NB4 (cell line): ENCODE results near the gene GID8.

Source experiments
- DNase-seq: peaks from one replicate; pipeline ENCODE4 v3.0.0; 2010; ENCODE audit warnings: low read depth
- H3K4me3 ChIP-seq: one replicate; pipeline ENCODE4 v1.5.1; 2011; ENCODE audit warnings: mild to moderate bottlenecking, low read depth, low read length, moderate library complexity
- MYC ChIP-seq: IDR thresholded peaks from 2 replicates; pipeline ENCODE4 v1.6.1; 2011; ENCODE audit warnings: low read depth, low read length
- POLR2A ChIP-seq: IDR thresholded peaks from 2 replicates; pipeline ENCODE4 v1.6.1; 2011; ENCODE audit warnings: mild to moderate bottlenecking; ENCODE audit not compliant: insufficient read length; ENCODE audit errors: extremely low read depth
- TF ChIP-seq, protein P1 (sequence below): IDR thresholded peaks from one replicate; pipeline ENCODE4 v1.5.1; 2012; ENCODE audit warnings: low read depth, low read length
- TF ChIP-seq, protein P2 (sequence below): IDR thresholded peaks from 2 replicates; pipeline ENCODE4 v1.6.1; 2011; ENCODE audit warnings: low read depth, low read length

The GID8 gene

DNA sequence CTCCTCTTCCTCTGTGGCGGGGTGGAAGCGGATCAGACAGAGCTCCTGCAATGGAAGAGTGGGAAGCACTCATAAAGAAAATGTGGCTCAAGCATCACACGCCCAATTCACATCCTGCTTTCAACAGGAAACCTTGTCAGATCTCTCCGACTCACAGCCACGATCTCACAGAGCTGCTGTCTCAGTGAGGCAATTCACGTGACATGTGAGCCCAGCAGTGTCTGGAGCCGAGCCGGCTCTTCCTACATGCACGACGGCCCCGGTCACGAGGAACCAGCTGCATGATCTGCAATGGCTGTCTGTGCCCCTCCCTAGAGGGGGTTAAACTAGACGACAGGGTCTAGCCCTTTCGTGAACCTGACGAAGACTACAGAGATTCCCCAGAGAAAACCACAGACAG, 46.8 kb upstream of the GID8 start:
- TF ChIP-seq, protein P1, sequence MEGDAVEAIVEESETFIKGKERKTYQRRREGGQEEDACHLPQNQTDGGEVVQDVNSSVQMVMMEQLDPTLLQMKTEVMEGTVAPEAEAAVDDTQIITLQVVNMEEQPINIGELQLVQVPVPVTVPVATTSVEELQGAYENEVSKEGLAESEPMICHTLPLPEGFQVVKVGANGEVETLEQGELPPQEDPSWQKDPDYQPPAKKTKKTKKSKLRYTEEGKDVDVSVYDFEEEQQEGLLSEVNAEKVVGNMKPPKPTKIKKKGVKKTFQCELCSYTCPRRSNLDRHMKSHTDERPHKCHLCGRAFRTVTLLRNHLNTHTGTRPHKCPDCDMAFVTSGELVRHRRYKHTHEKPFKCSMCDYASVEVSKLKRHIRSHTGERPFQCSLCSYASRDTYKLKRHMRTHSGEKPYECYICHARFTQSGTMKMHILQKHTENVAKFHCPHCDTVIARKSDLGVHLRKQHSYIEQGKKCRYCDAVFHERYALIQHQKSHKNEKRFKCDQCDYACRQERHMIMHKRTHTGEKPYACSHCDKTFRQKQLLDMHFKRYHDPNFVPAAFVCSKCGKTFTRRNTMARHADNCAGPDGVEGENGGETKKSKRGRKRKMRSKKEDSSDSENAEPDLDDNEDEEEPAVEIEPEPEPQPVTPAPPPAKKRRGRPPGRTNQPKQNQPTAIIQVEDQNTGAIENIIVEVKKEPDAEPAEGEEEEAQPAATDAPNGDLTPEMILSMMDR, result no peak
- no peak for TF ChIP-seq POLR2A
- DNase-seq, result no peak
- H3K4me3 ChIP-seq, result no peak overlapping the region

DNA sequence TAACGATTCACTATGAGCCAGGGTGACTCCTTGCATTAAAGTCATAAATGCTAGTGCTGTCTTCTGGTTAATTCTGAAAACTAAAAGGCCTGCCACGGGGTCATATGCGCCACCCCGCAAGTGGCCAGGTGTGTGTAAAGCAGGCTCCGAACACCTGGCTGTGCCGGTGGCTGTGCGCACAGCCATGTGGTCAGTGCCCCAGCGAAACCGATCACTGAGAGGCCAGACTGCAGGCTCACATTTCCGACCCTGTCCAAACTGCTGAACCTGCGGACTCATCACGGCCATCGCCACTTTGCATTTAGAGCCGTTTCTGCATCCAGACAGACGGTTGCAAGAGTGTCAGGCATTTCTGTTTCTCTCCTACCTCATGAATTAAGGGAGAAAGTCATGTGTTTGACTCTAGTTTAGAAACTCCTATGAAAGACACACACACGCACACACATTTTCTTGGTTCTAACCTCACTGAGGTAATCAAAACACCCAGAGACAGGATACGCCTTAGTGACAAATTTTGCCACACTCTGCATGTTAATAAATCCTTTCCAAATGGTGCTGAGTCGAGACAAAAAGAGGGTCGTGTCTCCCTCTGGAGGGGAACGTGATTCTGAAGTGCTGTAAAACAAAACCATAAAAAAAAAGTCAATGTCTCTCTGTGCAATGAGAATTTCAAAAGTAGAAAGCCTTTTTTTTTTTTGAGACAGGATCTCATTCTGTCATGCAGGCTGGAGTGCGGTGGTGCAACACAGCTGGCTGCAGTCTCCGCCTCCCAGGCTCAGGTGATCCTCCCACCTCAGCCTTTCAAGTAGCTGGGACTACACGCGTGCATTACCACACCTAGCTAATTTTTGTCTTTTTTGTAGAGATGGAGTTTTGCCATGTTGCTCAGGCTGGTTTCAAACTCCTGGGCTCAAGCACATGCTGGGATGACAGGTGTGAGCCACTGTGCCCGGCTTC, 45.3 kb upstream of the GID8 start:
- DNase-seq, result no peak
- TF ChIP-seq, protein P2, sequence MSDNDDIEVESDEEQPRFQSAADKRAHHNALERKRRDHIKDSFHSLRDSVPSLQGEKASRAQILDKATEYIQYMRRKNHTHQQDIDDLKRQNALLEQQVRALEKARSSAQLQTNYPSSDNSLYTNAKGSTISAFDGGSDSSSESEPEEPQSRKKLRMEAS, result no peak
- TF ChIP-seq POLR2A (no peak), MYC (no peak)
- TF ChIP-seq, protein P1, result no peak
- H3K4me3 ChIP-seq, result no peak overlapping the region

DNA sequence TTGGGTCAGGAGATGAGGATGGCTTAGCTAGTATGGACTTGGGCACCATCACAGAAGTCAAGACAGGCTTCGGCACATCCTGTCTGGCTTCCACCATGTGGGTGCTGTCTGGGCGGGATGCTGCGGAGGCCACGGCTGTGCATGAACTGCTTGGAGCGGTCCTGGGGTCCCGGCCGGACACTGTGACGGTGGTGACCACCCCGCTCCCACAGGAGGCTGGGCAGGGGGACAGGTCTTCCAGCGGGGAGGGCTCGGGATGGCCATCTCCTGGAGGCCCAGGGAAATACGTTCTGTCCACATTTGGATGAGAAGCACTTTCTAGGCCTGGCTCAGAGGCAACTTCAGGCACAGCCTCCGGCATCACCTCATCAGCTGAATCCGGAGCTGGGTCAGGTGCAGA, 44.2 kb upstream of the GID8 start:
- no peak overlapping the region for H3K4me3 ChIP-seq
- DNase-seq, result no peak
- TF ChIP-seq, protein P1, result peak; percentile 5
- TF ChIP-seq MYC, result no peak

DNA sequence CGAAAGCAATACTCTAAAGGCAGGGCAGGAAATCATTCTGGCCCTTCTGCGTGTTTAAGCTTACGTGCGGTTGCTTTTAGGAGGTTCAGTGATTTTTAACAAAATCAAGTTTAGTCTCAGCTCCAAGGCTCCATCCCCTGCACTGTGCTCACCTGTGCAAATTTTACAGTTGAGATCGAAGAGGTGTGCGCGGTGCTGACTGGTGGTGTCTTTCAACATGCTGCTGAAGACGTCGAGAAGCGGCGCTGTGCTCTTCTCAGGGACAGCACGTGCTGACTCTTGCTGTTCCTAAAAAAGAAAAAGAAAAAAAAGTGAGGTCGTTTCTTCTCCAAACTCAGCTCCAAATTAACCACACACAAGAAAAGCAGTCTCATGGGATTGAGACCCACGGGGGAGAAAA, 43.7 kb upstream of the GID8 start:
- DNase-seq, result no peak
- TF ChIP-seq MYC (no peak), POLR2A (no peak)
- TF ChIP-seq, protein P2, result no peak
- TF ChIP-seq, protein P1, result no peak

DNA sequence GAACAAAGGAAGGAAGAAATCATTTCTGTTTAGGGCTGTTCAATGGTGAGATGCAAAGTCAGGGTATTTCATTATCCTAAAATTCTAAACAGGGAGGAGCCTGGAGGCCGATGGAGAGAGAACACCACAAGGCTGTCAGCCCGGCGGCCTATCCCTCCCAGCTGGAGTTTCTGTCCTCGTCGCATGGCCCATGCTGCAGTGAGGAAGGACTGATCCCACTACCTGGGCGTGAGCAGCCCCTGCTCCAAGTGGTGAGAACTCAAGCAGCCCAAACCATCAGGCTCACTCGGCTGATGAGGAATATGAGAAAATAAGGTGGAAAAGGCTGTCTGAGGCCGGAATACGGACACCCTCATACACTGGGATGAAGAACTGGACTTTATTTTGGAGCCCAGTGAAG, 42.4 kb upstream of the GID8 start:
- H3K4me3 ChIP-seq, result no peak overlapping the region
- no peak for DNase-seq
- TF ChIP-seq, protein P1, result no peak
- TF ChIP-seq, protein P2, result no peak
- TF ChIP-seq POLR2A, result no peak
- no peak for TF ChIP-seq MYC

More for the DNA sequence above, 43.7 kb upstream of the GID8 start:
- H3K4me3 ChIP-seq, result no peak overlapping the region

DNA sequence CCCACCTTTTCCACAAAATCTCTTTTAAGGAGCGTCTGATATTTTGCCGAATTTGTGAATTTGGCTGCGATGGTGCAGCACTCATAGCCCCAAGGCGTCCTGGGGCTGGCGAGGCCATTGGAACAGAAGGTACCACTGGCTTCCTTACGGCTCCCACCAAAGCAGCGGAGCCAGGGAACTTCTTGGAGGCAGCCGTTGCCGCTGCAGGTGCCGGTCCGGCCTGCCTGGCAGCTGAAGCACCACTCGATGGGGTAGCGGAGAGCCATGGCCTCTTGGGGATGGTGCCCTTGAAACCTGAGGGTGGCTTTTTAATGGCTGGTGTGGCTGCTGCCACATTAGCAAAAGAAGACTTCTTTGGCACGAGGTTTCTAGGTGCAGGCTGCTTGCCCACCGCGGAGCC, 41.4 kb upstream of the GID8 start:
- no peak for TF ChIP-seq MYC
- TF ChIP-seq, protein P2, result no peak
- H3K4me3 ChIP-seq, result no peak overlapping the region
- DNase-seq, result no peak
